K562 (cell line): Measurements from ENCODE around the gene BCAN. TPM values are rescaled to one million over a fixed set of nuclear protein-coding genes. Genes with fewer than 3 reads are reported as not detected.

Source experiments
- ATAC-seq: fragments of 200-7000 bp; cut with Tn5 transposase; 3 replicates; pipeline ENCODE4 v1.9.1; 2020; ENCODE audit warnings: moderate library complexity
- BruUV-seq: library from RNA; stranded (reverse); fragments of 400-500 nt; replicated peaks from 2 replicates; lab custom pipeline; 2021; lab: Mats Ljungman, UMichigan
- CTCF ChIA-PET: fragments of 300-600 bp; formaldehyde crosslinking; extraction: SDS; loops from one replicate; lab custom pipeline; 2021; ENCODE audit warnings: low intra/inter-chr PET ratio; lab: Yijun Ruan, JAX
- POLR2A ChIA-PET: fragments of 300-600, 350-650 bp; sonication (Branson Sonifier 250); formaldehyde crosslinking; extraction: SDS; loops from one replicate; lab custom pipeline; 2021; ENCODE audit warnings: antibody characterized with exemption, inconsistent platforms; lab: Yijun Ruan, JAX
- DNase-seq, 4 experiments: peaks; one replicate each; pipeline versions ENCODE4 v3.0.0 to v3.0.0-alpha.2; 2011 to 2018; ENCODE audit warnings: low spot score in 3 of 4, mixed read lengths in 3 of 4; ENCODE audit errors: extremely low read depth in 1 of 4
- FAIRE-seq: peaks from 2 replicates; lab custom pipeline; 2011; peaks lifted over from hg19 to GRCh38; lab: Jason Lieb, UNC
- H2AFZ ChIP-seq: 2 replicates; pipeline ENCODE4 v1.6.0; 2011; ENCODE audit warnings: low read depth, low read length, control low read depth, inconsistent platforms
- H3K27ac ChIP-seq: fragments of 200-600 bp; 3 replicates; pipeline ENCODE4 v1.8.0; 2011; ENCODE audit warnings: low read depth, mild to moderate bottlenecking, control low read depth, inconsistent platforms, low read length, moderate library complexity, mixed read lengths; ENCODE audit errors: extremely low read depth
- H3K27me3 ChIP-seq, 2 experiments: fragments of 300-600 bp in 1 of 2; 2 replicates in 1 of 2; 3 replicates in 1 of 2; pipeline versions ENCODE4 v1.6.0 to v1.8.0; 2011; ENCODE audit warnings: inconsistent platforms in 2 of 2, low read length in 2 of 2, mild to moderate bottlenecking in 1 of 2, mixed read lengths in 1 of 2, moderate library complexity in 1 of 2; ENCODE audit not compliant: control insufficient read depth in 2 of 2, insufficient read depth in 2 of 2
- H3K36me3 ChIP-seq: fragments of 300-600 bp; 3 replicates; pipeline ENCODE4 v1.8.0; 2011; ENCODE audit warnings: mild to moderate bottlenecking, low read length, inconsistent platforms; ENCODE audit not compliant: control insufficient read depth, insufficient read depth
- H3K4me1 ChIP-seq, 2 experiments: fragments of 200-600 bp in 1 of 2; replicated peaks in 1 of 2; 2 replicates in 1 of 2; 3 replicates in 1 of 2; pipeline versions ENCODE4 v1.5.1 to v1.8.0; 2011; ENCODE audit warnings: inconsistent platforms in 2 of 2, low read length in 2 of 2, mild to moderate bottlenecking in 1 of 2, mixed read lengths in 1 of 2, moderate library complexity in 1 of 2; ENCODE audit not compliant: control insufficient read depth in 2 of 2, insufficient read depth in 2 of 2
- H3K4me2 ChIP-seq: 2 replicates; pipeline ENCODE4 v1.6.1; 2011; ENCODE audit warnings: low read length, control low read depth, inconsistent platforms, mixed read lengths; ENCODE audit not compliant: insufficient read depth
- H3K4me3 ChIP-seq: fragments of 200-600 bp; sonication (generic), shearing (Covaris generic); 2 replicates; pipeline ENCODE4 v1.5.1; 2016; ENCODE audit warnings: control low read depth, inconsistent platforms
- H3K79me2 ChIP-seq: fragments of 200-600 bp; 3 replicates; pipeline ENCODE4 v1.8.0; 2011; ENCODE audit warnings: low read length, inconsistent platforms; ENCODE audit not compliant: control insufficient read depth, insufficient read depth
- H3K9ac ChIP-seq, 2 experiments: 2 replicates each; pipeline versions ENCODE4 v1.6.0 to v1.6.1; 2011; ENCODE audit warnings: low read depth in 2 of 2, low read length in 2 of 2, control low read depth in 1 of 2, inconsistent platforms in 1 of 2, mild to moderate bottlenecking in 1 of 2, mixed read lengths in 1 of 2; ENCODE audit not compliant: insufficient read depth in 1 of 2
- H3K9me1 ChIP-seq: one replicate; pipeline ENCODE4 v1.6.0; 2011; ENCODE audit warnings: inconsistent platforms, mild to moderate bottlenecking, low read length, moderate library complexity; ENCODE audit not compliant: control insufficient read depth, insufficient read depth
- H3K9me3 ChIP-seq: replicated peaks from 2 replicates; pipeline ENCODE4 v1.5.1; 2011; ENCODE audit warnings: low read depth, low read length, inconsistent platforms; ENCODE audit not compliant: control insufficient read depth, insufficient read depth
- H4K20me1 ChIP-seq: replicated peaks from 2 replicates; pipeline ENCODE4 v1.6.1; 2011; ENCODE audit warnings: low read length, inconsistent platforms, mixed read lengths; ENCODE audit not compliant: control insufficient read depth, insufficient read depth
- BHLHE40 ChIP-seq: IDR thresholded peaks from 2 replicates; pipeline ENCODE4 v1.6.1; 2011; ENCODE audit warnings: low read length, improper control_type of control experiment
- ID3 ChIP-seq, 2 experiments: fragments of 250-450 bp in 1 of 2; fragments of 450-650 bp in 1 of 2; sonication (Bioruptor Pico) in 1 of 2; IDR thresholded peaks; 2 replicates each; pipeline versions ENCODE4 v1.6.1 to v1.8.0; 2016 to 2021; ENCODE audit warnings: mild to moderate bottlenecking in 2 of 2, moderate library complexity in 2 of 2, missing compliant biosample characterization in 1 of 2, missing genetic modification characterization in 1 of 2
- L3MBTL2 ChIP-seq: fragments of 450-650 bp; IDR thresholded peaks from 2 replicates; pipeline ENCODE4 v1.6.1; 2016; ENCODE audit warnings: mild to moderate bottlenecking, moderate library complexity
- MYC ChIP-seq, 2 experiments: fragments of 250-450 bp in 1 of 2; sonication (Bioruptor Pico) in 1 of 2; IDR thresholded peaks; 2 replicates each; pipeline versions ENCODE4 v1.5.1 to v1.6.1; 2012 to 2021; ENCODE audit warnings: low read depth in 2 of 2, borderline replicate concordance in 1 of 2, improper control_type of control experiment in 1 of 2, low read length in 1 of 2, mild to moderate bottlenecking in 1 of 2, moderate library complexity in 1 of 2
- NR2C2 ChIP-seq, 2 experiments: fragments of 200-800 bp in 1 of 2; sonication (Bioruptor generic) in 1 of 2; sonication (generic) in 1 of 2; formaldehyde crosslinking in 1 of 2; IDR thresholded peaks; 2 replicates each; pipeline versions ENCODE4 v1.6.1 to v1.8.0; 2016 to 2022; ENCODE audit warnings: mild to moderate bottlenecking in 1 of 2, missing compliant biosample characterization in 1 of 2, missing genetic modification characterization in 1 of 2, missing genetic modification reagents in 1 of 2
- NR2F6 ChIP-seq: fragments of 450-650 bp; formaldehyde crosslinking; IDR thresholded peaks from 2 replicates; pipeline ENCODE4 v1.4.0; 2020; ENCODE audit warnings: mild to moderate bottlenecking
- USF2 ChIP-seq: sonication (generic); formaldehyde crosslinking; IDR thresholded peaks from 2 replicates; pipeline ENCODE4 v1.5.0; 2020; ENCODE audit warnings: missing genetic modification reagents
- WGBS: fragments of 100-300 bp; shearing (Covaris generic); methylation state at CpG from one replicate; pipeline ENCODE4 v1.1.6; 2016; ENCODE audit warnings: low coverage, mixed read lengths; ENCODE audit not compliant: insufficient coverage; ENCODE audit errors: missing lambda C conversion rate; 5-methylcytosine and 5-hydroxymethylcytosine counted together
- in situ Hi-C: fragments of 300-500 bp; cut with MboI; formaldehyde crosslinking; loops from 4 replicates; pipeline ENCODE4 v1.15.0; 2018; ENCODE audit warnings: inconsistent platforms, mixed read lengths
- intact Hi-C: fragments of 100-400 bp; cut with micrococcal nuclease; formaldehyde crosslinking; loops from 2 replicates; pipeline ENCODE4 v1.14.2; 2022
- polyA plus RNA-seq, 8 experiments: library from polyadenylated mRNA; depleted of rRNA in 4 of 8; stranded (reverse) in 5 of 8; unstranded in 3 of 8; fragments of >200 nt; fragmentation: Nextera tagmentation in 2 of 8; fragmentation: Illumina TruSeq in 1 of 8; extraction: Ambion mirVana in 2 of 8; extraction: Trizol in 1 of 8; gene quantifications; 2 replicates each; pipeline versions ENCODE4 v1.2.1 to v1.2.3, GENCODE V29; 2011 to 2014; ENCODE audit warnings: inconsistent platforms in 1 of 8, missing spikeins in 1 of 8
- total RNA-seq, 7 experiments: library from RNA; depleted of rRNA in 6 of 7; stranded (reverse); fragments of >200 nt in 6 of 7; fragmentation: Illumina TruSeq in 2 of 7; extraction: Trizol in 2 of 7; gene quantifications; 2 replicates each; pipeline versions ENCODE4 v1.2.1 to v1.2.3, GENCODE V29; 2011 to 2021; ENCODE audit warnings: low replicate concordance in 1 of 7
- TF ChIP-seq, protein P1 (sequence below): sonication (generic); formaldehyde crosslinking; IDR thresholded peaks from 2 replicates; pipeline ENCODE4 v1.8.0; 2022; ENCODE audit warnings: missing genetic modification reagents, mild to moderate bottlenecking, moderate library complexity, borderline replicate concordance
- TF ChIP-seq, protein P2 (sequence below): sonication (generic); formaldehyde crosslinking; IDR thresholded peaks from 2 replicates; pipeline ENCODE4 v1.9.0; 2022; ENCODE audit warnings: mild to moderate bottlenecking, missing genetic modification reagents
- TF ChIP-seq, protein P3 (sequence below), 2 experiments: IDR thresholded peaks; 2 replicates each; pipeline ENCODE4 v1.6.1; 2011; ENCODE audit warnings: borderline replicate concordance in 1 of 2, control low read depth in 1 of 2, low read depth in 1 of 2, low read length in 1 of 2, mild to moderate bottlenecking in 1 of 2, mixed read lengths in 1 of 2, moderate library complexity in 1 of 2; ENCODE audit not compliant: insufficient read depth in 1 of 2, insufficient read length in 1 of 2, poor library complexity in 1 of 2, severe bottlenecking in 1 of 2; ENCODE audit errors: extremely low read depth in 1 of 2

The BCAN gene
- total and polyA plus RNA-seq, 9 of the 15 experiments (the other 6 are each of a cell fraction or from before 2014, with no cell fraction given): 0.04 to 0.33 (median 0.14) TPM; not detected in 5

GRCh38 chr1:156703336-156703735 lies 61.4 kb downstream of the BCAN start (continued):
- no peak for TF ChIP-seq ID3 (CRISPR knock-in tag; IDR thresholded peaks at IDR 0.05)
- no peak for TF ChIP-seq ID3 (tag; IDR thresholded peaks at IDR 0.05)
- no peak for TF ChIP-seq NR2C2 (CRISPR knock-in tag; IDR thresholded peaks at IDR 0.05)
- TF ChIP-seq NR2C2 (tag; IDR thresholded peaks at IDR 0.05): no peak
- TF ChIP-seq NR2F6 (CRISPR knock-in tag): no peak
- TF ChIP-seq, all 486 proteins: peak for 0

DNA sequence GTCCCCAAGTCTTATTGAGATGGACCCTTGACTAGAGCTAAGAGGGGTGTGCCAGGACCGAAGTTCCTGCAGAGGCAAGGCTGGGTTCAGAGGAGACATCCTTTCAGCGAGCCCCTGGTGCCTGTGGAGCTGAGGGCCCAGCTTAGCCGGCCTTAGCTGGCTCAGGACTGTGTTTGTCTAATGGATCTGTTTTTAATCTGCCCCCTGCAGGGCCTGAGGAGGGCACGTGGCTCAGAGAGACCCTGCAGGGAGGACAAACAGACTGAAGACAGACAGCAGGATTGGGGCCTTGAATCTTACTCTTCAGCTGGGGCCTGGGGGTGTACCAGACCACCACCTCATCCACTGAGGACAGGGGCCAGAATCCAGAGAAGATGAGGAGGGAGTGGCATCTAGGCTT lies 61.8 kb downstream of the BCAN start:
- H2AFZ ChIP-seq: no peak overlapping the region
- H3K27ac ChIP-seq: no peak overlapping the region
- ChIA-PET POLR2A (interaction anchor here (0.7 to 1.6 kb wide), 3 partner anchors 14 to 42 kb away, joined by 3 to 10 read pairs (median 4); no protein-coding TSS in a partner anchor), CTCF (interaction anchor here (4.4 kb wide), 1 partner anchor 14 kb away, joined by 64 read pairs; no protein-coding TSS in a partner anchor)
- intact Hi-C loops: no loop called here
- no peaks in the 10 kb centered on the region for H4K20me1 ChIP-seq
- BruUV-seq: no TSS peak
- FAIRE-seq (no peak), DNase-seq (peak in 1 of 4 experiments; percentile 46), ATAC-seq (peak; percentile 32)
- H3K27me3 ChIP-seq: no peaks in the 10 kb centered on the region
- in situ Hi-C loops: no loop called here
- H3K36me3 ChIP-seq: no peaks in the 10 kb centered on the region
- H3K9me3 ChIP-seq: no peaks in the 10 kb centered on the region
- WGBS: 7% methylated on average over 4 of the region's 4 CpGs
- H3K9ac ChIP-seq: peak overlapping the region in 1 of 2 experiments; percentile 29; a peak in 1 of 4 replicates
- H3K4me3 ChIP-seq: no peak overlapping the region
- H3K79me2 ChIP-seq: no peaks in the 10 kb centered on the region
- no peak overlapping the region for H3K4me2 ChIP-seq
- H3K4me1 ChIP-seq: peaks cover 15 to 36% of the 10 kb centered on the region in 2 experiments; a peak in 4 of 5 replicates
- no peaks in the 10 kb centered on the region for H3K9me1 ChIP-seq
- TF ChIP-seq BHLHE40 (peak; percentile 24; the same call in 1 of the 2 replicates), L3MBTL2 (peak; percentile 53; the same call in 1 of the 2 replicates), USF2 (CRISPR knock-in tag) (peak; percentile 38), MYC (IDR thresholded peaks at IDR 0.05; ENCODE audit: low read depth, low read length) (0 out of 2 replicates have a peak, but pooled peaks have one; percentile 35), MYC (CRISPR knock-in tag; IDR thresholded peaks at IDR 0.05; ENCODE audit: borderline replicate concordance, low read depth) (no peak)
- TF ChIP-seq, protein P1, sequence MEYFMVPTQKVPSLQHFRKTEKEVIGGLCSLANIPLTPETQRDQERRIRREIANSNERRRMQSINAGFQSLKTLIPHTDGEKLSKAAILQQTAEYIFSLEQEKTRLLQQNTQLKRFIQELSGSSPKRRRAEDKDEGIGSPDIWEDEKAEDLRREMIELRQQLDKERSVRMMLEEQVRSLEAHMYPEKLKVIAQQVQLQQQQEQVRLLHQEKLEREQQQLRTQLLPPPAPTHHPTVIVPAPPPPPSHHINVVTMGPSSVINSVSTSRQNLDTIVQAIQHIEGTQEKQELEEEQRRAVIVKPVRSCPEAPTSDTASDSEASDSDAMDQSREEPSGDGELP (CRISPR knock-in tag): no peak
- TF ChIP-seq, protein P2, sequence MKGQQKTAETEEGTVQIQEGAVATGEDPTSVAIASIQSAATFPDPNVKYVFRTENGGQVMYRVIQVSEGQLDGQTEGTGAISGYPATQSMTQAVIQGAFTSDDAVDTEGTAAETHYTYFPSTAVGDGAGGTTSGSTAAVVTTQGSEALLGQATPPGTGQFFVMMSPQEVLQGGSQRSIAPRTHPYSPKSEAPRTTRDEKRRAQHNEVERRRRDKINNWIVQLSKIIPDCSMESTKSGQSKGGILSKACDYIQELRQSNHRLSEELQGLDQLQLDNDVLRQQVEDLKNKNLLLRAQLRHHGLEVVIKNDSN (CRISPR knock-in tag): peak; percentile 67
- TF ChIP-seq, protein P3, sequence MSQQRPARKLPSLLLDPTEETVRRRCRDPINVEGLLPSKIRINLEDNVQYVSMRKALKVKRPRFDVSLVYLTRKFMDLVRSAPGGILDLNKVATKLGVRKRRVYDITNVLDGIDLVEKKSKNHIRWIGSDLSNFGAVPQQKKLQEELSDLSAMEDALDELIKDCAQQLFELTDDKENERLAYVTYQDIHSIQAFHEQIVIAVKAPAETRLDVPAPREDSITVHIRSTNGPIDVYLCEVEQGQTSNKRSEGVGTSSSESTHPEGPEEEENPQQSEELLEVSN (IDR thresholded peaks at IDR 0.05; ENCODE audit: borderline replicate concordance in 1 of 2, extremely low read depth in 1 of 2, insufficient read depth in 1 of 2, insufficient read length in 1 of 2, low read depth in 1 of 2, low read length in 1 of 2, poor library complexity in 1 of 2, severe bottlenecking in 1 of 2): peak in 1 of 2 experiments; percentile 31
